ENCODE data around the gene NAA38. TPM values are rescaled to one million over a fixed set of nuclear protein-coding genes. Genes with fewer than 3 reads are reported as not detected.

The NAA38 gene
- polyA plus RNA-seq, 4 donors, result 60.5 to 133 (median 65.9) TPM

DNA sequence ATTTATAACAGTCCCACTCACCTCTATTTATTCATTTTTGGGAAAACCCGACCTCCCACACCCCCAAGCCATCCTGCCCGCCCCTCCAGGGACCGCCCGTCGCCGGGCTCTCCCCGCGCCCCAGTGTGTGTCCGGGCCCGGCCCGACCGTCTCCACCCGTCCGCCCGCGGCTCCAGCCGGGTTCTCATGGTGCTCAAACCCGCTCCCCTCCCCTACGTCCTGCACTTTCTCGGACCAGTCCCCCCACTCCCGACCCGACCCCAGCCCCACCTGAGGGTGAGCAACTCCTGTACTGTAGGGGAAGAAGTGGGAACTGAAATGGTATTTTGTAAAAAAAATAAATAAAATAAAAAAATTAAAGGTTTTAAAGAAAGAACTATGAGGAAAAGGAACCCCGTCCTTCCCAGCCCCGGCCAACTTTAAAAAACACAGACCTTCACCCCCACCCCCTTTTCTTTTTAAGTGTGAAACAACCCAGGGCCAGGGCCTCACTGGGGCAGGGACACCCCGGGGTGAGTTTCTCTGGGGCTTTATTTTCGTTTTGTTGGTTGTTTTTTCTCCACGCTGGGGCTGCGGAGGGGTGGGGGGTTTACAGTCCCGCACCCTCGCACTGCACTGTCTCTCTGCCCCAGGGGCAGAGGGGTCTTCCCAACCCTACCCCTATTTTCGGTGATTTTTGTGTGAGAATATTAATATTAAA lies 3.1 kb downstream of the NAA38 start:
- DNase-seq (ENCODE audit: low read depth in 4 of 4, low spot score in 3 of 4), result no peak

DNA sequence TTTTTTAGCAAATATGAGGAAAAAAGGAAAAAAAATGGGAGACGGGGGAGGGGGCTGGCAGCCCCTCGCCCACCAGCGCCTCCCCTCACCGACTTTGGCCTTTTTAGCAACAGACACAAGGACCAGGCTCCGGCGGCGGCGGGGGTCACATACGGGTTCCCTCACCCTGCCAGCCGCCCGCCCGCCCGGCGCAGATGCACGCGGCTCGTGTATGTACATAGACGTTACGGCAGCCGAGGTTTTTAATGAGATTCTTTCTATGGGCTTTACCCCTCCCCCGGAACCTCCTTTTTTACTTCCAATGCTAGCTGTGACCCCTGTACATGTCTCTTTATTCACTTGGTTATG lies 3.7 kb downstream of the NAA38 start:
- DNase-seq (ENCODE audit: low read depth in 4 of 4, low spot score in 3 of 4), result no peak

DNA sequence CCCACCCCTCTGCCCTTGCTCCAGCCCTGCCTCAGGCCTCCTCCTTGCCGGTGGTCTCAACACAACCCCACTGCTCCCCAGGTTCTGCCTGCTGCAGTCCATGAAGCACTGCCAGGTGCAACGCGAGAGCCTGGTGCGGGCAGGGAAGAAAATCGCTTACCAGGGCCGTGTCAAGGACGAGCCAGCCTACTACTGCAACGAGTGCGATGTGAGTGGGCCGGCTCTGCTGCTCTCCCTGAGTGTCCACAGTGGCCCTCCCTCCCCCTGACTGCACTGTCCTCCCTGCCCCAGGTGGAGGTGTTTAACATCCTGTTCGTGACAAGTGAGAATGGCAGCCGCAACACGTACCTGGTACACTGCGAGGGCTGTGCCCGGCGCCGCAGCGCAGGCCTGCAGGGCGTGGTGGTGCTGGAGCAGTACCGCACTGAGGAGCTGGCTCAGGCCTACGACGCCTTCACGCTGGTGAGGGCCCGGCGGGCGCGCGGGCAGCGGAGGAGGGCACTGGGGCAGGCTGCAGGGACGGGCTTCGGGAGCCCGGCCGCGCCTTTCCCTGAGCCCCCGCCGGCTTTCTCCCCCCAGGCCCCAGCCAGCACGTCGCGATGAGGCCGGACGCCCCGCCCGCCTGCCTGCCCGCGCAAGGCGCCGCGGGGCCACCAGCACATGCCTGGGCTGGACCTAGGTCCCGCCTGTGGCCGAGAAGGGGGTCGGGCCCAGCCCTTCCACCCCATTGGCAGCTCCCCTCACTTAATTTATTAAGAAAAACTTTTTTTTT lies 4.3 kb downstream of the NAA38 start:
- DNase-seq (ENCODE audit: low read depth in 4 of 4, low spot score in 3 of 4), result no peak

DNA sequence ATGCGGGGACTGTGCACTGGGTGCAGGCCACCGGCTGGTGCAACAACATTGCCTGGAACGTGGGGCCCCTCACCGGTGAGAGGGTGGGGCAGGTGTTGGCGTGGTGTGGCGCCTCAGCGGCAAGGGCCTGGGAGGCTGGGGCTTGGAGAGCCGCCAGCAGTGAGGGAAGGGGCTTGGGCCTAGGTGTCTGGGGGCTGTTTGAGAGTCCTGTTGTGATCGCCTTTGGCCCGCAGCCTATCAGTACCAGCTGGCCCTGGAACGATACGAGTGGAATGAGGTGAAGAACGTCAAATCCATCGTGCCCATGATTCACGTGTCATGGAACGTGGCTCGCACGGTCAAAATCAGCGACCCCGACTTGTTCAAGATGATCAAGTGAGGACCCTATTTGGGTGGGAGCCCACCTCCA lies 5.1 kb downstream of the NAA38 start:
- no peak for DNase-seq (ENCODE audit: low read depth in 4 of 4, low spot score in 3 of 4)

DNA sequence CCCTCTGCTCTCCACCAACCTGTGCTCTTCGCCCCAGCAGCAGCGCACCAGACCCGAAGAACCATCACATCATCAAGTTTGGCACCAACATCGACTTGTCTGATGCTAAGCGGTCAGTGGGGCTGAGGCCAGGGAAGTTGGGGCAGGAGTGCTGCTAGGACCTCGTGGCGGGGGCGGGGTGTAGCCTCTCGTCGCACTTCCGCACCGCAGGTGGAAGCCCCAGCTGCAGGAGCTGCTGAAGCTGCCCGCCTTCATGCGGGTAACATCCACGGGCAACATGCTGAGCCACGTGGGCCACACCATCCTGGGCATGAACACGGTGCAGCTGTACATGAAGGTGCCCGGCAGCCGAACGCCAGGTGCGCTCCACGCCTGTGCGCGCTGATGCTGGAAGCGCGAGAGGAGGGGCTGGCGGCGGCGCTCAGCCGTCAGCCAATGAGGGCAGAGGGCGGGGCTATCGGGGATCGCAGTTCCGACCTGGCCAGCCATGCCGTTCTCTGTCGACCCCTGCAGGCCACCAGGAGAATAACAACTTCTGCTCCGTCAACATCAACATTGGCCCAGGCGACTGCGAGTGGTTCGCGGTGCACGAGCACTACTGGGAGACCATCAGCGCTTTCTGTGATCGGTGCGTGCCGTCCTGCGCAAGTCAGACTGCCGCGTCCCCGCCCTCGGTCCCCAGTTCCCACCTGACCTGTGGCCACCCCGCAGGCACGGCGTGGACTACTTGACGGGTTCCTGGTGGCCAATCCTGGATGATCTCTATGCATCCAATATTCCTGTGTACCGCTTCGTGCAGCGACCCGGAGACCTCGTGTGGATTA lies 5.7 kb downstream of the NAA38 start:
- peak in 3 of 4 donors; percentile 75 to 82 (median 77) for DNase-seq (ENCODE audit: low read depth in 4 of 4, low spot score in 3 of 4)

DNA sequence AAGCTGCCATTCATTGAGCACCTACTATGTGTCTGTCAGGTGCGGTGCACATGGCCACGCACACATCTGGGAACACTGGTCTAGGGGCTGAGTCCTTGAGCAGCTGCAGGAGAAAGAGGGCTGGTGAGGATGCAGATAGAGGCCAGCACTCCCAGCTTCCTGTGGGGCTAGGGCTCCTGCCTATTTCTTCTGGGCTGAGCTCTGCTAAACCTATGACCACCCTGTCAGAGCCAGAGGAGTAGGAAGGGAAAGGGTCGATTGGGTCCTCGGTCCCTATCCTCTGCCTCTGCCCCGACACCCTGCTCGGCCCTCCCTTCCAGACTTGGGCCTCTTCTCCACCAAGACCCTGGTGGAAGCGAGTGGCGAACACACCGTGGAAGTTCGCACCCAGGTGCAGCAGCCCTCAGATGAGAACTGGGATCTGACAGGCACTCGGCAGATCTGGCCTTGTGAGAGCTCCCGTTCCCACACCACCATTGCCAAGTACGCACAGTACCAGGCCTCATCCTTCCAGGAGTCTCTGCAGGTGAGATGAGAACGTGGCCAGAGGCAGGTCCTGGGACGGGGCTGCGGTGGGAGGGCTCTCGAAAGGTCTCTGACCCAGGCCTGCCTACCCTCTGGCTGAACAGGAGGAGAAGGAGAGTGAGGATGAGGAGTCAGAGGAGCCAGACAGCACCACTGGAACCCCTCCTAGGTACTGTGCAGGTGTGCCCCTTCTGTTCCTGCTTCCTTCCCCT lies 6.5 kb downstream of the NAA38 start:
- DNase-seq (ENCODE audit: low read depth in 4 of 4, low spot score in 3 of 4), result no peak

DNA sequence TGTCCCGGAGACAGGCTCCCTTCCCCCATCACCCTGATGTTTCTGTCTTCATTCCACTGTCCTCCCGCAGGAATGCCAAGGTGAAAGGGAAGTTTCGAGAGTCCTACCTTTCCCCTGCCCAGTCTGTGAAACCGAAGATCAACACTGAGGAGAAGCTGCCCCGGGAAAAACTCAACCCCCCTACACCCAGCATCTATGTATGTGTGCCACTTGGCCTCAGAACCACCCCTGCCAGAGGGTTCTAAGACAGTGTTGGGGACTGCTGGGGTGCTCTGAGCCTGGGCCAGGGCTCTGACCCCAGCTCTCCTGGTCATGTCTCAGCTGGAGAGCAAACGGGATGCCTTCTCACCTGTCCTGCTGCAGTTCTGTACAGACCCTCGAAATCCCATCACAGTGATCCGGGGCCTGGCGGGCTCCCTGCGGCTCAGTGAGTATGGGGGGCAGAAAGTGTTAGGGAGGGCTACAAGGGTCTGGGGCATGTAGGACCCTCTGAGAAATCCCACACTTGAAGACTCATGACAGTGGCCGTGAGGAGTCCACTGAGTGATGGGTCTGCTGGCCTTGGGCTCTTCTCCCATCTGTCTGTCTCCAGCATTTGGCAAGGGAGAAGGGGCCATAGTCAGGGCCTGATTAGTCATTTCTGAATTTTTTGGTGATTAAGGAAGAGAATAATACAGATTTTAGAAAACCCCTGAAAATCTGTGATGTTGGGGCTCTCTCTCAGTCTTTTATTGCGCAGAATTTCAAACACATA lies 7.4 kb downstream of the NAA38 start:
- no peak for DNase-seq (ENCODE audit: low read depth in 4 of 4, low spot score in 3 of 4)

DNA sequence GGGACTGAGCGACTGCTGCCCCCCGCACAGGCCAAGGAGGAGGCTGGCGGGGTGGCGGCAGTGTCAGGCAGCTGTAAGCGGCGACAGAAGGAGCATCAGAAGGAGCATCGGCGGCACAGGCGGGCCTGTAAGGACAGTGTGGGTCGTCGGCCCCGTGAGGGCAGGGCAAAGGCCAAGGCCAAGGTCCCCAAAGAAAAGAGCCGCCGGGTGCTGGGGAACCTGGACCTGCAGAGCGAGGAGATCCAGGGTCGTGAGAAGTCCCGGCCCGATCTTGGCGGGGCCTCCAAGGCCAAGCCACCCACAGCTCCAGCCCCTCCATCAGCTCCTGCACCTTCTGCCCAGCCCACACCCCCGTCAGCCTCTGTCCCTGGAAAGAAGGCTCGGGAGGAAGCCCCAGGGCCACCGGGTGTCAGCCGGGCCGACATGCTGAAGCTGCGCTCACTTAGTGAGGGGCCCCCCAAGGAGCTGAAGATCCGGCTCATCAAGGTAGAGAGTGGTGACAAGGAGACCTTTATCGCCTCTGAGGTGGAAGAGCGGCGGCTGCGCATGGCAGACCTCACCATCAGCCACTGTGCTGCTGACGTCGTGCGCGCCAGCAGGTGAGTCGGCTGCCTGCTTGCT lies 8.1 kb downstream of the NAA38 start:
- no peak for DNase-seq (ENCODE audit: low read depth in 4 of 4, low spot score in 3 of 4)

DNA sequence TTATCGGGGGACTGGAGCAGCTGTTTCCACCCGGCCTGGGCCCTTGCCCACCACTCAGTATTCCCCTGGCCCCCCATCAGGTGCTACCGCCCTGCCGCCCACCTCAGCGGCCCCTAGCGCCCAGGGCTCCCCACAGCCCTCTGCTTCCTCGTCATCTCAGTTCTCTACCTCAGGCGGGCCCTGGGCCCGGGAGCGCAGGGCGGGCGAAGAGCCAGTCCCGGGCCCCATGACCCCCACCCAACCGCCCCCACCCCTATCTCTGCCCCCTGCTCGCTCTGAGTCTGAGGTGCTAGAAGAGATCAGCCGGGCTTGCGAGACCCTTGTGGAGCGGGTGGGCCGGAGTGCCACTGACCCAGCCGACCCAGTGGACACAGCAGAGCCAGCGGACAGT lies 8.6 kb downstream of the NAA38 start:
- DNase-seq (ENCODE audit: low read depth in 4 of 4, low spot score in 3 of 4), result no peak

DNA sequence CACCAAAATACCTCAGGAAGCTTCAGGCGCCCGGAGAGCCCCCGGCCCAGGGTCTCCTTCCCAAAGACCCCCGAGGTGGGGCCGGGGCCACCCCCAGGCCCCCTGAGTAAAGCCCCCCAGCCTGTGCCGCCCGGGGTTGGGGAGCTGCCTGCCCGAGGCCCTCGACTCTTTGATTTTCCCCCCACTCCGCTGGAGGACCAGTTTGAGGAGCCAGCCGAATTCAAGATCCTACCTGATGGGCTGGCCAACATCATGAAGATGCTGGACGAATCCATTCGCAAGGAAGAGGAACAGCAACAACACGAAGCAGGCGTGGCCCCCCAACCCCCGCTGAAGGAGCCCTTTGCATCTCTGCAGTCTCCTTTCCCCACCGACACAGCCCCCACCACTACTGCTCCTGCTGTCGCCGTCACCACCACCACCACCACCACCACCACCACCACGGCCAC lies 9.2 kb downstream of the NAA38 start:
- no peak for DNase-seq (ENCODE audit: low read depth in 4 of 4, low spot score in 3 of 4)

DNA sequence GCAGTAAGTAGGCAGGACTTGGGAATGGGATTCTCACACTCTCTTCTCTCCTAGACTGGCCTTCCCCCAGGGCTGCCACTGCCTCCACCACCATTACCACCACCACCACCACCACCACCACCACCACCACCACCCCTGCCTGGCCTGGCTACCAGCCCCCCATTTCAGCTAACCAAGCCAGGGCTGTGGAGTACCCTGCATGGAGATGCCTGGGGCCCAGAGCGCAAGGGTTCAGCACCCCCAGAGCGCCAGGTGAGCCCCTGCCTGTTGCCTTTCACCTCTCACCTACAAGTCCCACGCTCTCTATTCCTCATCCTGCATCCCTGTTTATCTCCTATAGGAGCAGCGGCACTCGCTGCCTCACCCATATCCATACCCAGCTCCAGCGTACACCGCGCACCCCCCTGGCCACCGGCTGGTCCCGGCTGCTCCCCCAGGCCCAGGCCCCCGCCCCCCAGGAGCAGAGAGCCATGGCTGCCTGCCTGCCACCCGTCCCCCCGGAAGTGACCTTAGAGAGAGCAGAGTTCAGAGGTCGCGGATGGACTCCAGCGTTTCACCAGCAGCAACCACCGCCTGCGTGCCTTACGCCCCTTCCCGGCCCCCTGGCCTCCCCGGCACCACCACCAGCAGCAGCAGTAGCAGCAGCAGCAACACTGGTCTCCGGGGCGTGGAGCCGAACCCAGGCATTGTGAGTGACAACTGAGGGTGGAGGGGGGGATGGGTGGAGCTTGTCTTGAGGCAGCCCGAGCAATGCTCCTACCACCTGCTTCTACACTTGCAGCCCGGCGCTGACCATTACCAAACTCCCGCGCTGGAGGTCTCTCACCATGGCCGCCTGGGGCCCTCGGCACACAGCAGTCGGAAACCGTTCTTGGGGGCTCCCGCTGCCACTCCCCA lies 10.3 kb downstream of the NAA38 start:
- DNase-seq (ENCODE audit: low read depth in 4 of 4, low spot score in 3 of 4), result no peak

DNA sequence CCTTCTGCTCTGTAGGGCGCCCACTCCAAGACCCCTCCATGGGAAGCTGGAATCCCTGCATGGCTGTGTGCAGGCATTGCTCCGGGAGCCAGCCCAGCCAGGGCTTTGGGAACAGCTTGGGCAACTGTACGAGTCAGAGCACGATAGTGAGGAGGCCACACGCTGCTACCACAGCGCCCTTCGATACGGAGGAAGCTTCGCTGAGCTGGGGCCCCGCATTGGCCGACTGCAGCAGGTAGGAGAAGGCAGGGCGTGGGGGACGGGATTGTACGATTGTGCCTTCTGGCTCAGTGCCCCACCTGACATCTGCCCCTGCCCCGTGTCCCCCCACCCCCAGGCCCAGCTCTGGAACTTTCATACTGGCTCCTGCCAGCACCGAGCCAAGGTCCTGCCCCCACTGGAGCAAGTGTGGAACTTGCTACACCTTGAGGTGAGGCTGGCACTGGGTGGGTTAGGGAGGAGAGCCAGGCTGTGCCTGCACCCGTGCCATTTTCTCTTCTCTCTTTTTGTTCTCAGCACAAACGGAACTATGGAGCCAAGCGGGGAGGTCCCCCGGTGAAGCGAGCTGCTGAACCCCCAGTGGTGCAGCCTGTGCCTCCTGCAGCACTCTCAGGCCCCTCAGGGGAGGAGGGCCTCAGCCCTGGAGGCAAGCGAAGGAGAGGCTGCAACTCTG lies 11.2 kb downstream of the NAA38 start:
- DNase-seq (ENCODE audit: low read depth in 4 of 4, low spot score in 3 of 4), result no peak

DNA sequence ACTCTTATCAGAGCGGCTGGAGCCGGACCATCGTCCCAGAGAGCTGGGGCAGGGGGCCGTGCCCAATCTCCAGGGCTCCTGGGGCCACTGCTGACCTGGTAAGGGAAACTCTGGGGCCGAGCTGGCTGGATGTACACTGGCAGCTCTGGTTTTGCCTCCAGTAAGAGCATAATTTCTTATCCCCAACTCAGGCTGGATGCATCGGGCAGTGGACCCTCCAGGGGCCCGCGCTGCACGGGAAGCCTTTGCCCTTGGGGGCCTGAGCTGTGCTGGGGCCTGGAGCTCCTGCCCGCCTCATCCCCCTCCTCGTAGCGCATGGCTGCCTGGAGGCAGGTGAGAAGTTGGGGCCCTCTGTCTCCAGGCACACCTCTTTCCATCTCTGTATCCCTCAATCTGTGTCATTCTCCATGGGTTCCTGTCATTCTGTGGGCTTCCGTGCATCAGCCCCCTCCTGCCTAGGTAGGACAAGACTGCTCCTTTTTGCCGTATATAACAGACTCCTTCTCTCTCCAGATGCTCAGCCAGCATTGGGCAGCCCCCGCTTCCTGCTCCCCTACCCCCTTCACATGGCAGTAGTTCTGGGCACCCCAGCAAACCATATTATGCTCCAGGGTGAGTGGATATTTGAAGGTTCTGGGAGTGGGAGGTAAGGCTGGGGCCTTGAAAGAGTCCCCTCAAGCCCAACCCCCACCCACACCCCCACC lies 11.8 kb downstream of the NAA38 start:
- DNase-seq (ENCODE audit: low read depth in 4 of 4, low spot score in 3 of 4), result no peak

DNA sequence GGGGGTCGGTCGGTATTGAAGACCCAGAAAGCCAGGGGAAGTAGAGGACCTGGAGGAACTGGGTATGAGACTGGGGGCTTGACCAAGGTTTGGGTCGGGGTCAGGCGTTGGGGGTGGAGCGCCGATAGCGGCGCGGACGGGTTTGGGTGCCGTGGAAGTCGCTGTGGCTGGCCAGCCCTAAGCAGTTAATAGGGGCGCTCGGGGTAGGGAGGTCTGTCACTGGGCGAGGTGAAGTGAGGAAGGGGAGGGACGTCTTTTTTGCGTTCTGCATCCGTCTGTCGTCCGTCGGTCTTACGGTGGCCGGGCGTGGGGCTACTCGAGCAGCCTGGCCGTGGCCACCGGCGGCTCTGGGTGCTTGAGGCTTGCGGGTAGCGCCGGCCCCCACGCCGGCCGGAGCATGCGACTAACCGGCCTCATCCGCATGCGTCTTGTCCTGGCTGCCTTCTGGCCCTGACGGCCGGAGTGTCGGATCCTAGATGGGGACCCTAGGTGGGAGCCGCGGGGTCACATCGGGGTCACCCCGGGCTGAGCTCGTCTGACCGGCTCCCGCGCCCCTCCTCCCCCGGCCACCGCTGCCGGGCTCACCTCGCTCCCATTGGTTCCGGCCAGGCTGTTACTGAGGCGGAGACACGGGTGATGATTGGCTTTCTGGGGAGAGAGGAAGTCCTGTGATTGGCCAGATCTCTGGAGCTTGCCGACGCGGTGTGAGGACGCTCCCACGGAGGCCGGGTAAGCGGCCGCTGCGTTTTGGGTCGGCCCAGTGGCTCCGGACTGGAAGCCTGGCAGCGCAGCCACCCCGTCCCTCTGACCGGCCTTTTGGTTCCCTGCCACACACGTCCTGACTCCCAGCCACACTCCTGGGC lies 12.8 kb downstream of the NAA38 start:
- peak; percentile 76 to 91 (median 82) for DNase-seq (ENCODE audit: low read depth in 4 of 4, low spot score in 3 of 4)

DNA sequence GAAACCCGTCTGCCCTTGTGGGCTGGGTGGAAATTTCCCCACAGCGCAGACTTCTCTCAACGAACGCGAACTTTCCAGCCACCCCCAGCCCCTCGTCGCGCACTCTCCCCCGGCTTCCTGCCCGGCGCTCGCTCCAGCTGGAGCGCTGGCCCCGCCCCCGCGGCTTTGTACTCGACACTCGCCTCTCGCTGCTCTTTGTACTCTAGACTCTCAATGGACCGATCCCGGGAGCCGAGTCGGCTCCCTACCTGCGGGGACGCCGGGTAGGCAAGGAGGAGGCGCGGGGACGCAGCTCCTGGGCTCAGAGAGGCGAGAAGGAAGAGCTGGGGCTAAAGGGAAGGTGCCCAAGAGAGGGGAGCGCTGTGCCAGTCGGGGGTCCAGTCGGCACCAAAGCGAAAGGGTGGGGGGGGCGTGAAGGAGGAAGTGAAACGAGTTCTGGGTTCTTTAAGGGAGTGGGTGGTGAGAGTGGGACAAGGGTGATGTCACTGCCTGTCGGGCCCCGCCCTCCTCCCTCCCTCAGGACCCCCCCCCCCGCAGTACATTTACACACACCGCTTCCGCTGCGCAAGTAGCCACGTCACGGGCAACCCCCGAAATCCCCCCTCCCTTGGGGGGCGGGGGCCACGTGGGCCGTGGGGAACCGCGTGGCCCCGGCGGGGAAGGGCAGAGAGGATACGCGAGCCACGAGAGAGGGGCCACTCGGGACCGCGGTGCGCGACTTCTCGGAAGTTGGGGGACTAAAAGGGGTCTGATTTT lies 13.6 kb downstream of the NAA38 start:
- DNase-seq (ENCODE audit: low read depth in 4 of 4, low spot score in 3 of 4), result peak in 1 of 4 donors; percentile 65

DNA sequence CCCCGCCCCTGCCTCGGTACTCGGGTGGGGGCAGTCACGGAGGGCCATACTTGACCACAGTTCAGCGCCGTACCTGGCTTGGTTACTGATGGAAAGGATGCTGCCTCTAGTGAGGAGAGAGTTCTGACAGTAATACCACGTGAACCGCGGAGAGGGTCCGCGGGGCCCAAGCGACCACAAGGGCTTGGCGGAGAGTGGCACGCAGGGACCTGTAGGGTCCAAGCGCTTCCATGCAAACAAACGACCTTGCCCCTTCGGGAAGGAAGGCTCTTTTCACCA lies 14.2 kb downstream of the NAA38 start:
- no peak for DNase-seq (ENCODE audit: low read depth in 4 of 4, low spot score in 3 of 4)

Data from left renal pelvis (tissue), 4 donors.